ENCODE data around the gene GPR179.

Gene GPR179

DNA sequence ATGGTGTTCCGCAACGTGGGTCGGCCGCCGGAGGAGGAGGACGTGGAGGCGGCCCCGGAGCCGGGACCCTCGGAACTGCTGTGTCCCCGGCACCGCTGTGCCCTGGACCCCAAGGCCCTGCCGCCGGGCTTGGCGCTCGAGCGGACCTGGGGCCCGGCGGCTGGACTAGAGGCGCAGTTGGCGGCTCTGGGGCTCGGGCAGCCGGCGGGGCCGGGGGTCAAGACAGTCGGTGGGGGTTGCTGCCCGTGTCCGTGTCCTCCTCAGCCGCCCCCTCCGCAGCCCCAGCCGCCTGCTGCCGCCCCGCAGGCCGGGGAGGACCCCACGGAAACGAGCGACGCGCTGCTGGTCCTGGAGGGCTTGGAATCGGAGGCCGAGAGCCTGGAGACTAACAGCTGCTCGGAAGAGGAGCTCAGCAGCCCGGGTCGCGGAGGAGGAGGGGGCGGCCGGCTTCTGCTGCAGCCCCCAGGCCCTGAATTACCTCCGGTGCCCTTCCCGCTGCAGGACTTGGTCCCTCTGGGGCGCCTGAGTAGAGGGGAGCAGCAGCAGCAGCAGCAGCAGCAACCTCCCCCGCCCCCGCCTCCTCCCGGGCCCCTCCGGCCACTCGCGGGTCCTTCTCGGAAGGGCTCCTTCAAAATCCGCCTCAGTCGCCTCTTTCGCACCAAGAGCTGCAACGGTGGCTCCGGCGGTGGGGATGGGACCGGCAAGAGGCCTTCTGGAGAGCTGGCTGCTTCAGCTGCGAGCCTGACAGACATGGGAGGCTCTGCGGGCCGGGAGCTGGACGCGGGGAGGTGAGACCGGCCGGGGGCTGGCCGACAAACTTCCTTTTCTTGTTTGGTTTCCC is 8.7 kb upstream of the GPR179 start:
- H3K4me3 ChIP-seq (ENCODE audit: low read depth, low read length): peak overlapping the region; percentile 78
- DNase-seq (ENCODE audit: low read depth): peak; percentile 28
- TF ChIP-seq, protein P1, sequence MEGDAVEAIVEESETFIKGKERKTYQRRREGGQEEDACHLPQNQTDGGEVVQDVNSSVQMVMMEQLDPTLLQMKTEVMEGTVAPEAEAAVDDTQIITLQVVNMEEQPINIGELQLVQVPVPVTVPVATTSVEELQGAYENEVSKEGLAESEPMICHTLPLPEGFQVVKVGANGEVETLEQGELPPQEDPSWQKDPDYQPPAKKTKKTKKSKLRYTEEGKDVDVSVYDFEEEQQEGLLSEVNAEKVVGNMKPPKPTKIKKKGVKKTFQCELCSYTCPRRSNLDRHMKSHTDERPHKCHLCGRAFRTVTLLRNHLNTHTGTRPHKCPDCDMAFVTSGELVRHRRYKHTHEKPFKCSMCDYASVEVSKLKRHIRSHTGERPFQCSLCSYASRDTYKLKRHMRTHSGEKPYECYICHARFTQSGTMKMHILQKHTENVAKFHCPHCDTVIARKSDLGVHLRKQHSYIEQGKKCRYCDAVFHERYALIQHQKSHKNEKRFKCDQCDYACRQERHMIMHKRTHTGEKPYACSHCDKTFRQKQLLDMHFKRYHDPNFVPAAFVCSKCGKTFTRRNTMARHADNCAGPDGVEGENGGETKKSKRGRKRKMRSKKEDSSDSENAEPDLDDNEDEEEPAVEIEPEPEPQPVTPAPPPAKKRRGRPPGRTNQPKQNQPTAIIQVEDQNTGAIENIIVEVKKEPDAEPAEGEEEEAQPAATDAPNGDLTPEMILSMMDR (IDR thresholded peaks at IDR 0.05; ENCODE audit: insufficient read depth, low read depth, low read length, missing control alignments): no peak

DNA sequence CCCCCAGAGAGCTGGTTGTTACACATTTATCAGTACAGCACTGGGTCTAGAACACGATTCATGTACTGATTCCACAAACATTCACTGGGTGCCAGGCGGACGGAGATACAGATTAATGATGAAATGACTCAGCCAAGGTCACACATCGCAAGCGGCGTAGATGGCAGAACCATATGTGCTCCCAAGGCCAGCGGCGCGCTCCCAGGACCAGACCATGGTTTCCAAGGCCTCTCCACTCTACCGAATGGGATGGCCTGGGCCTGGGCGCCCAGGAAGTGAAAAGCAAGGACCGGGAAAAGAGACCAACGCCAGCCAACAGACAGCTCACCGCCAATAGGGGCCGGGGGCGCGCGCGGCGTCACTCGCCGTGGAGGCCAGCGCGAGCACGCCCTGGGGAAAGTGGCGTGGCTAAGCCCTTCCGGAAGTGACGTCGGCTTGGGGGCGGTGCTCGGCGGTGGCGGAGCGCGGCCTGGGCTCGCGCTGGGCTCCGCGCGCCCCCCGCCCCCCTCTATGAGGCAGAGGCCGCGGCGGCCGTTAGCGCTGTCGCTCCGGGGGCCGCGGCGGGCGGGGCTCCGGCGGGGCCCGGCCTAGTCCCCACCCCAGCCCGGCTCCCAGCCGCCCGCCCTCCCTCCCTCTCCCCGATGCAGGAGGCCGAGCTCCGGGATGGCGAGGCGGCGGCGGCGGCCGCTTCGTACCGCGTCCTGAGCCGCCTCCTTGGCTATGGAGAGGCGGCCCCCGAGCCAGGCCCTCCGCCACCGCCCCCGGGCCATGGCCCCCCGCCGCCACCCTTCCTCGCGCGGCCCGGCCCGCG is 7.9 kb upstream of the GPR179 start, which contains the start of gene SOCS7:
TSS of gene SOCS7 (plus strand) at position 433 of the 811 bp plus-strand sequence. CDS start at position 642, 209 bp downstream.
- TF ChIP-seq, protein P1 (IDR thresholded peaks at IDR 0.05; ENCODE audit: insufficient read depth, low read depth, low read length, missing control alignments): no peak
- peak within 1 kb of the TSS; percentile 78 for H3K4me3 ChIP-seq (ENCODE audit: low read depth, low read length)
- DNase-seq (ENCODE audit: low read depth): peak; percentile 93

DNA sequence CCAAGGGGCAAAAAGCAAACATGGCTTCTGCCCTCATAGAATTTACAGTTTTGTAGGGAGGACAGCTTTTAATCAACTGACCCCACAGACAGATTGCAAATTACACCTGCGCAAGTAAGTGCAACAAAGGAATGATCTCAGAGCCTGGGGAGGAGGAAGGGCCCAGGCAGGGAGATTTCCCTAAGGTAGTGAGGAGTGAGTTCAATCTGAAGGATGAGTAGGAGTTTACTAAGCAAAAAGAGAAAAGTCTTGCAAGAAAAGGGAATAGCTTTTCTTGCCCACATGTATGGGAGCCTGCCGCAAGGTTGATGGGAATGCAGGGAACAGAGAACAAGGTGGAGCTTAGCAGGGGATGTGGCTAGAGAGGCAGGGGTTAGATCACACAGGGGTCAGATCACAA is 6.3 kb upstream of the GPR179 start:
- DNase-seq (ENCODE audit: low read depth): no peak
- TF ChIP-seq, protein P1 (IDR thresholded peaks at IDR 0.05; ENCODE audit: insufficient read depth, low read depth, low read length, missing control alignments): no peak
- H3K4me3 ChIP-seq (ENCODE audit: low read depth, low read length): no peak overlapping the region

DNA sequence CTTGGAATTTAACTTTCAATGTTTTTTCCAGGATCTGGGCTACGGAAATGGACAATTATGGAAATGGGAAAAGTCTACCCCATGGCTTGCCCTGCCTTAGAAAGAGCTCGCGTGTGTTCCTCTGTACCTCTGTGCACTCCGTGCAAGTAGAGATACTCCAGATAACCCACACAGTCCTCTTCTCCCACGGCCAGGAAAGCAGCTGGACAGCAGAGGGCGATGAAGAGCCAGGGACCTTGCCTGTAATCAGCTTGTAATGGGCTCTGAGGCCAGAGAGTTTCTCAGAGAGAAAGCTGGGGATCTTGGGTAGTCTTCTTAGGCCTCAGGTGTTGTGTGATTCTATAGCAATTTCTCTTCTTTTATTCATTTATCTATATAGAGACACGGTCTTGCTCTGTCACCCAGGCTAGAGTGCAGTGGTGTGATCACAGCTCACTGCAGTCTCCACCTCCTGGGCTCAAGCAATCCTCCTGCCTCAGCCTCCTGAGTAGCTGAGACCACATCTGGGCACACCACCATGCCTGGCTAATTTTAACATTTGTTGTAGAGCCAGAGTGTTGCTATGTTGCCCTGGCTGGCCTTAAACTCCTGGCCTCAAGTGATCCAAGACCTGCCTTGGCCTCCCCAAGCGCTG is 5.5 kb upstream of the GPR179 start:
- DNase-seq (ENCODE audit: low read depth): peak; percentile 88
- TF ChIP-seq, protein P1 (IDR thresholded peaks at IDR 0.05; ENCODE audit: insufficient read depth, low read depth, low read length, missing control alignments): peak; percentile 95
- H3K4me3 ChIP-seq (ENCODE audit: low read depth, low read length): no peak overlapping the region

DNA sequence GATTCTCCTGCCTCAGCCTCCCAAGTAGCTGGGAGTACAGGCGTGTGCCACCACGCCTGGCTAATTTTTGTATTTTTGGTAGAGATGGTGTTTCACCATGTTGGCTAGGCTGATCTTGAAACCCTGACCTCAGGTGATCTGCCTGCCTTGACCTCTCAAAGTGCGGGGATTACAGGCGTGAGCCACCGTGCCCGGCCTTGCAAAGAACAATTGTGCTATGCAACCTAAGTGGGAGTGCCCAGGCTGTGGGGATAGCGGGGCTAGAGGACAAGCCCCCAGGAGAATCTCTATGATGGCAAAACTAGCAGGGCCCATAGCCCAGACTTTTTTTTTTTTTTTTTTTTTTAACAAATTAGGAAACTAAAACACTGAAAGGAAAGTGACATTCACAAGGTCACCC is 2.0 kb upstream of the GPR179 start:
- no peak for DNase-seq (ENCODE audit: low read depth)
- no peak overlapping the region for H3K4me3 ChIP-seq (ENCODE audit: low read depth, low read length)
- TF ChIP-seq, protein P1 (IDR thresholded peaks at IDR 0.05; ENCODE audit: insufficient read depth, low read depth, low read length, missing control alignments): no peak

DNA sequence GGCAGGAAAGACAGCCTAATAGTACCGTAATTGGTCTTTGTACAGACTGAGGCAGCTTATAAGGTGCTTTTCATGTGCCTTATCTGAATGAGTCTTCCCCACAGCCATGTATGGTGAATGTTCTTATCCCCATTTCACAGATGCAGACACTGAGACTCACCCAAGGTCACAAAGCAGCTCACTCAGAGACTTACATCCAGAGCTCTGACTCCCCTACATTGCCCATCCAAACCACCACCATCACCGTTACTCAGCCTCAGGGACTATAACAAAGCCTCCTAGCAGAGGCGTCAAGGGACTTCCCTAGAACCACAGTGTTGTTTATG is 627 bp upstream of the GPR179 start:
- H3K4me3 ChIP-seq (ENCODE audit: low read depth, low read length): no peak overlapping the region
- TF ChIP-seq, protein P1 (IDR thresholded peaks at IDR 0.05; ENCODE audit: insufficient read depth, low read depth, low read length, missing control alignments): no peak
- DNase-seq (ENCODE audit: low read depth): peak; percentile 15
